HuH-7.5 (cell line): Measurements from ENCODE around the gene SLC35G1.

Experiments used
- DNase-seq: peaks from one replicate; pipeline ENCODE4 v3.0.0; 2011; ENCODE audit warnings: low spot score

The SLC35G1 gene

GRCh38 chr10:93876381-93876780, 17.4 kb upstream of the SLC35G1 start:
- DNase-seq, result no peak

DNA sequence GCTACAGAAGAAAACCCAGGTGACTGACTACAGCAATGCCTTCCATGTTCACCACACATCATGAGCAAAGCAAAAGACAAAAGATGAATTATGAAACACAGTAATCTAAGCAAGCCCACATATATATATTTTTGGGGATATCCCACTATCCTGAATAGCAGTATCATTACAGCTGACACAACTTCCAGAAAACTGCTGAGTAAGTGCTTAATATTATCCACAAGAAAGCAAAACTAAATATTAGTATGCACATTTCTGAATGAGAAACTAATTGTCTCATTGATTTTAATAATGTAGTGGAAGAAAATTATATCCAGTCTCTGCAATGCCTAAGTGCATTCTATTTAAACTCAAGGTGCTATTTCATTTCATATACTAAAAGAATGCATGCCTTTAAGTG, 14.5 kb upstream of the SLC35G1 start:
- DNase-seq, result no peak

DNA sequence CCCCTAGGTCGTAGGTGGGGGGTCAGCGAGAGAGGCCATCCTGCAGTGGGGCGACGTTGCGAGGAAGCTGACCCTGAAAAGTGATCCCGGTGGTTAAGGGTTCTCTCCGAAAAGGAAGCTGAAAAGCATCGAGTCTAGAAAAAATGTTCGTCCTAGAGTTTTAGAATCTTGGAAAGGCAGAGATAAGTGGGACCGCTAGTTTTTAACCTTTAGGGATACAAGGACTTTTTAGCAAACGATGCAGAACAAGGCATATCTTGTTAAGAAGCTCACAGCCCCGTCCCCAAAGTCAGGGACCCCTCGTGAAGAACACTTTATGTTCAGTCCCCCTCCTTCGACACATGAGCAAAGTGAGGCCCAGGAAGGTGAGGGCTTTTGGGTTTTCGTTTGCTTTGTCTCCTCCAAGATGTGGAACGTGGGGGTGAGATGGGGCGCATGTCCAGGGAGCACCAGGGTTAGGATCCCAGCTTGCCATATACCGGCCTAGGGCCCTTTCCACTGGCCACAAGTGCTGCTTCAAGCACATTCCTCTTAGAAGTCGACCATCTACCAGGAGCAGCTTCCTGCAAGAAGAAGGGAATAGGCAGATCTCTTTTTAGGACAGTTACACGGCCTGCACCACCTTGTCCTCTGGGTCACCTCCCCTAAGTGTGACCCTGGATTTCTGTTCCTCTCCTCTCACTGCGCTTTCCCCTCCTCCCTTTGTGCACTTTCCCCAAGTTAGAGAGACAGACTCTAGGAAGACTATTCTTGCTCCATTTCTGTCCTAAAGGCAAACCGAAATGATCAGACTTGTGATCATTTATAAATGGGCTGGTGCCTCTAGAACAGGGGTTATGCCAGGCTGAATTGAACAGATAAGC, 969 bp downstream of the SLC35G1 start:
- DNase-seq, result no peak

DNA sequence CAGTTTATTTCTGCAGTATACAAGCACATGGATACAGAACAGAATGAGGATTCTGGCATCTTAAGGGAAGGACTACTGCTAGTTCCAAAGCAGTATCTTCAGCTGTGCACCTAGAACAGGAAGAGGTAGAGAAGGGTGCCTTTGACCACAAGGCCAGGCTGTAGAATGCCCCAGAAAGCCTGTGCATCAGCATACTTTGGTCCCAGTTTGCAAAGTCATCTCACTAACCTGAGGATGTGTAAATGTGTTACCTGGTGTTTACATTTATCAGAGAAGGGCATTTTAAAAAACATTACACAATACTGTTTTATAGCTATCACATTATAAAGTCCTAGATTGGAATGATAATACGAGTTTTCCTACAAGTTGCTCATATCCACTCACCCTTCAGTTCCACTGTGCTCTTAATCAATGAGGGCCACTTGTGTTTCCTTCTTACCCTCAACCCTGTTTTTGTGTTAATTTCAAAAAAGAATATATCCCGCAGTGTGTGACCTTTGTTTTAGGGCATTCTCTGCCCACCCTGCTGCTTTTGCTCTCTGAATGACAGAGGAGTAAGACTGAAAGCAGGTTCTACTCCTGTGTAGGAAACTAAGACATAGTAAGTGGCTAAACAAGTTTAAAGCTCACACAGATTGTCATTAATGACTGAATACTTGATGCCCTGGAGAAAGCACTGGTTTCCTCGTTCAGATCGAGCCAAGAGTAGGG, 3.4 kb downstream of the SLC35G1 start:
- DNase-seq, result no peak

DNA sequence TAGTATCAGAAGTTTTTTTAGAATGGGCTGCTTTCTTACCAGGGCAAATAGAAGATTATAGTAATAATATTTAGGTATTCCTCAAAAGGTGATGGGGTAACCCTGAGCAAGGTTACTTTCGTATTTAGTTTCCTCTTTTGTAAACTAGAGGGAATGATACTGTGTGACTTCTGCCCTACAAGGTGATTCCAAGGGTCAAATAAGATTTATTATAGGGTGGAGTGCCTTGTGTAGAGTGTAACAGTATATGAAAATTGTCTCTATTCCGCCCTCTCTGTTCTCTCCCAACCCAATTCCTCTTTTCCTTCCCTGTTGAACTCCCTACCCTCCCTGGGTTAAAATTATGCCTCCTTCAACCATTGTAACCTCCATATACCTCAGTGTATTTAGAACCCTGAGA, 5.3 kb downstream of the SLC35G1 start:
- no peak for DNase-seq

- DNase-seq, result no peak
Measured at GRCh38 chr10:93903051-93903450, 9.3 kb downstream of the SLC35G1 start.

GRCh38 chr10:93904901-93905300, 11.1 kb downstream of the SLC35G1 start:
- DNase-seq, result no peak

DNA sequence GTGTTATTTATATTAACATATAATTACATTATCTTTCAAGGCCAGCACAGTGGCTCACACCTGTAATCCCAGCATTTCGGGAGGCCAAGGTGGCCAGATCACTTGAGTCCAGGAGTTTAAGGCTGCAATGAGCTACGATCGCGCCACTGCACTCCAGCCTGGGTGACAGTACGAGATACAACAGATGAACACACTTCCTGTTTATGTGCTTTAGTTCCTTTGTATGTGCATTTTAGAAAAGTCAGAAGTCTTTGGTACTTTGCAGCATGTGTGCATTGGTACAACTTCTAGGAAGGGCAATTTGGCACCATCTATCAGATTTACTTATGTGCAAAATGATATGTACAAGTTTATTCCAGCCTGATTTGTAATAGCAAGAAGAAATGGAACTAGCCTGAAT, 13.3 kb downstream of the SLC35G1 start:
- DNase-seq, result no peak

DNA sequence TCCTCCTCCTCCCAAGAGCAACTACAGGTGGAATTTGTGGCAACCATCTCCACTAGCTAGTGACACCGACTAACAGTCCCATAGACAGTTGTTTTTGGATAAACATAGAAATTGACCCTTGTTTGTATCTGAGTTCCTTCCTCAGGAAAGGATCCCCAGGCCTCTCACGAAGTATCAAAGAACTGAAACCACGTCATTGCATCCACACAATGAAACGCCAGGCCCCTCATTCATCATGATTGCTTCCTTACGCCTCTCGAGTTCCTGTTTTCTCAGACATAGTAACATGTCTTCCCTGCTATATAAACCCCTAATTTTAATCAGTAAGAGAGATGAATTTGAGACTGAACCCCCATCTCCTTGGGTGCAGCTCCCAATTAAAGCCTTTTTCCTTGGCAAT, 18.1 kb downstream of the SLC35G1 start:
- no peak for DNase-seq

DNA sequence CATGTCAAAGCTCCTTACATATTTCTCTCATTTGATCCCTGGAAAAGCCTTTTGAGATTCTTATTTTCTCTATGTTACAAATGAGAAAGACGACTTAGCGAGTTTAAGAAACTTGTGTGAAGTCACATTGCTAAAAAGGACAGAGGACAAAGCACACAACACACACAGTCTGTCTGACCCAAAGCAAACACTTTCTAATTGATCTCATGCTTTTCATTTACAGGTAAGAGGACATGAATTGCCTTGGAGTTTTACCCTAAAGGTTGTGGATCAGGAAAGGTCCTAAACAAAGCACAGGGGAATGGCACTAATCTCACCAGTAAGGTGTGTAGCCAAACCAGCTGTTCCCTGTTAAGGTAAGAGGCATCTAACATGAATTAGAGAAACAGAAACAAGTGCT, 18.7 kb downstream of the SLC35G1 start:
- no peak for DNase-seq

GRCh38 chr10:93913706-93914105, 19.9 kb downstream of the SLC35G1 start:
- no peak for DNase-seq

DNA sequence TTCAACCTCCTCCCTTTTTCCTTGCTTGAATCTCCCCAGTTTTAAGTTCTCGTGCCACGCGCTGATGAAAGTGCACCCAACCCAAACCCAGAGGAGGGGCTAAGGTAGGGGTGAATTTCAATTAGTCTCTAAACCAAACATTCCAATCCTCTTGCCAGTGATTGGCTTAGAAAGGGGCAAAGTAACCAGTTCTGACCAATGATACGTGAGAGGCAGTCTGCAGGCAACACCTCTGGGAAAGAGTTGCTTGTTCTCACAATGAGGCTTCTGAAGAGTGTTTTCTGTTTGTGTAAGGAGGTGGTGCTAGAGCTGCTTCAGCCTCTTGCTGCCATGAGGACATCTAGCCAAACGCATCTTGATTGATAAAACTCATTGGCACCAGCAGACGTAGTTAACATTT, 21.8 kb downstream of the SLC35G1 start:
- no peak for DNase-seq

DNA sequence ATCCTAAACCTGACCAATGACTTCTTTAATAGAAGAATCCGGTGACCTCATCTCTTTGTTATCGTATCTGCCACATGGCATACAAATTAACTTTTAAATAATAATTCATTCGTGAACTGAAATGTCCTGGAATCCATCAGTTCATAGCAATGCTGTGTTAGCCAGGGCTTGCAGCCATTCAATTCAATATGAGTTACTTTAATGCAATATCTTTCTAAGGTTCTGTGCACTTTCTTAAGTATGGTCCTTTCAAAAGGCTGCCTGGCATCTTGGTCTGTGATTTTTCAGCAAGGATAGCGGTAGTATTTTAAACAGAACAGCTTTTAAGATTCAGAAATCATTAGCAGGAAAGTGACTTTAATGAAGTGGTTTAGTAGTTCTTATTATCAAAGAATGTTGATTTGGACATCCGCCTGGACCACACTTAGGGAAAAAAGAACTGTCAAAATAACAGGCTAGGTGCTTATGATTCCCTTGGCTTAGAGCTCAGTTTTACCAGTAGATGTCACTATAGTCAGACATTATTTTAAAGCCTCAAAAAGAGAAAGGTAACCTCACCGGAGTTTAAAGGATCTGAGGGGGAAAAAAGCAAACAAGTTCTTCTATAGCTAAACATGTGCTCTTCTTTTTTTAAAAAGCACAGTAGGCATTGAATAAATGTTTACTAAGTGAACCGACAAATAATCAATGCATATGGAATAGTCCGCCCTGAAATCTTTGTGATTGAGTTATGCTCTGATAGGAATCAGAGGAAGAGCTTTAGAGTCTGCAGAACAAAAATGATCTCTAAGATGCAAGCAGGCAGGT, 22.7 kb downstream of the SLC35G1 start:
- no peak for DNase-seq

DNA sequence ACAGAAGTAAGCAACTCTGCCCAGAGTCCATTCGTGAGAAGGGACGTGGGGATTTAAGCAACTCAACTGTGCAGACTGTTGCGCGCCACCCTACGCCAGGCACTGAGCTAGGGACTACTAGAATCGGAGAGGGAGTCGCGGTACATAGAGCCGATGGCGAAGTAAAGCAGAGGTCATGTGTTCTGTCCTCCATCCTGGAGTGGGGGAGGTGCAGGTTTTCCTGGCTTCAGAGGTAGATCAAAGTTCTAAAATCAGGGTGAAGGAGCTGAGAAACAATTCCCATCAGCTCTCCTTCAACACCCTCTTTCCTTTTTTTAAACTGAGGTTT, 23.2 kb downstream of the SLC35G1 start:
- no peak for DNase-seq

DNA sequence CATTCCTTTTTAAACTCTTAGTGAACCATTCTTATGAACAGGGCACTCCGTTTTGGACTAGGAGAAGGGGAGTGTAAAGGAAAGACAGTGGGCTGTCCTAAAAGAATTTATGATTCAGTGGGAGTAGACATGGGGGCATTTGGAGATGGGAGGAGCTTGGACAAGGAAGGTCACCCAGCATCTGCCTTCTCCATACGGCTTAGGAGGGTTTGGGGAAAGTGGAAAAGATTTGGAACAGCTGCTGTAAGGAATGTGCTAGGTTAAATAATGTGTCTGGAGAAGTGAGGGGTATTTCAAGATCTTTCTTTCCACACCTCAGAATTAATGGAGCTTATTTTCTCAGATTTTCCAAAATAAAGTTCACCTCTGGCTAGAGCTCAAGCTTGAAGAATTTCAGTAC, 24.0 kb downstream of the SLC35G1 start:
- no peak for DNase-seq

DNA sequence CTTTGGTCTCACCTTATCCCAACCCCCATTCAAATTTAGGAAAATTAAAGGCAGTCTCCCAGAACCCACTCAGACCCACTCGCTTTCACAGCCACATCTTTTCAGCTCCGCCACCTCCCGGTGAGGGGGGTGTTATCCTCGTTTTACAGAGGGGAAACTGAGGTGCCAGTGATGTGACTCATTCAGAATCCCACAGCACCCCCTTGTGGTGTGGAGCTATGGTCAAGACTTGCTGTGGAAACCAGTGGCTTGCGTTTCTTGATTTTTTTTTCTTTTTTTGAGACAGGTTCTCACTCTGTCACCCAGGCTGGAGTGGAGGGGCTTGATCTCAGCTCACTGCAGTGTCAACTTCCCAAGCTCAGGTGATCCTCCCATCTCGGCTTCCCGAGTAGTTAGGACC, 27.6 kb downstream of the SLC35G1 start:
- DNase-seq, result no peak

GRCh38 chr10:93926613-93927012, 32.8 kb downstream of the SLC35G1 start:
- DNase-seq, result no peak

DNA sequence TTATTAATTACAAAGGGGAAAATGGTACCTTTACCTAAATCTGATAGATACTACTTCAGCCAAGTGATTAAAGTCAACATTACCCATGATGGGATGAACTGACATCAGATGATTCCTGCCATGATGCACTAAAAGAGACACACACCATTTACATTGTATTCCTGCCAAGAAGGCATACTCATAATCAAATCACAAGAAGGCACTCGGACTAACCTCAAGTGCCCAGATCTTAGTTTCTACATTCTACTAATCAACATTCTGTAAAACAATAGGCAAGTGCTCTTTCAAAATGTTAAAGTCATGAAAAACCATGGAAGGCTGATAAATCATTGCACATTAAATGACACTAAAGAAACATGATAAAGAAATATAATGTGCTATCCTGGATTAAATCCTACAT, 44.4 kb downstream of the SLC35G1 start:
- DNase-seq, result no peak

GRCh38 chr10:93940881-93941280, 47.1 kb downstream of the SLC35G1 start:
- DNase-seq, result no peak

- DNase-seq, result no peak
Measured at GRCh38 chr10:93941606-93942005, 47.8 kb downstream of the SLC35G1 start.

GRCh38 chr10:93945819-93946218, 52.0 kb downstream of the SLC35G1 start:
- no peak for DNase-seq

DNA sequence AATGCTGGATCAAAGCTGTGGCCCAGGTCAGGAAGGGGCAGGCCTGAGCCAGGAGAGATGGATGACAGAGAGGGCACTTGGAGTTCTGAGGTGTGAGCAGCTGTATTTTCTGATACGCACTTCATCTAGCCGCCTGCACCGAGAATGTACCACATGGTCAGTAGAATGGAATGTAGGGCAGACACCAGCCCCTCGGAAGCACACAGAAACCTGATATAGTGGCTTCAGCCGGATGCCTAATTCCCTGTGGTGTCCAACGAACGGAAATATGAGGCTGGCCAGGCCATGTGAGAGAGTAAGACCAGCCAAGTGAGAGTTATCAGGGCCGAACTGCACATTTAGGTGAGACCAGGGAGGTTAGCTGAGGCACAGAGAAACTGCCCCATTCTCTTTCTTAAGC, 53.3 kb downstream of the SLC35G1 start:
- DNase-seq, result no peak

DNA sequence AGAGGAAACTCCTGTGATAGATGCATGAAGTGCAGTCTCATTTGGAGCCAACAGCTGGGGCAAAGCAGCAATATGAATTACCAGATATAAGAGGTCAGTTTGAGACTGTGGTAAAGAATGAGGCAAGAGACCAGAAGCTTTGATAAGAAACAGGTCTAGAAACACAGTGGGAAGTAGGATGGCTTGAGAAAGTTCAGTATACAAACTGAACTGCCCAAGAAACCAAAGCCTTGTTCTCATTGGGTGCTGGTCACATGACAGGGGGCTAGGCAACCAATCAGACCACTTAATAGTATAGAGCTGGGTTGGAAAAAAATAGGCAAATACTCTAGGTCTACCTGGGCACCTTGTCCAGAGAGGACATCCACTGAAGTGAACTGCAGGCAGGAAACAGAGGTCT, 53.7 kb downstream of the SLC35G1 start:
- DNase-seq, result no peak
